ENCODE measurements around the gene GGA1.

DNA sequence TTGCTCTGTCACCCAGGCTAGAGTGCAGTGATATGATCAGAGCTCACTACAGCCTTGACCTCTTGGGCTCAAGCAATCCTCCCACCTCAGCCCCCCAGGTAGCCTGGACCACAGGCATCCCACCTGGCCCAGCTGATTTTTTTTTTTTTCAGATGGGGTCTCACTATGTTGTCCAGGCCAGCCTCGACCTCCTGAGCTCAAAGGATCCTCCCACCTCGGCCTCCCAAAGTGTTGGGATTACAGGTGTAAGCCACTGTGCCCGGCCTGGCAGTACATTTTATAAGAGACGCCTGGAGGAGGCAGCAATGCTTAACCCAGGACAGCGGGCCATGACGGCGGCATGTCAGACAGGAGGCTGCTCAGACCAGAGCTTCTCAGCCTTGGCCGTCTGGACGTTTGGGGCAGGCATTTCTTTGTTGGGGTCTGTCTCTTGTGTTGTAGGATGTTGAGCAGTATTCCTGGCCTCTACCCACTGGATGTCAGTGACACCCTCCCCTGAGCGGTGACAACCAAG lies 33.1 kb upstream of the GGA1 start:
- no peak for TF ChIP-seq YY1 (IDR thresholded peaks at IDR 0.05; ENCODE audit: low read depth)
- TF ChIP-seq, protein P1, sequence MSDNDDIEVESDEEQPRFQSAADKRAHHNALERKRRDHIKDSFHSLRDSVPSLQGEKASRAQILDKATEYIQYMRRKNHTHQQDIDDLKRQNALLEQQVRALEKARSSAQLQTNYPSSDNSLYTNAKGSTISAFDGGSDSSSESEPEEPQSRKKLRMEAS (IDR thresholded peaks at IDR 0.05): no peak
- no peak for TF ChIP-seq CREB1 (IDR thresholded peaks at IDR 0.05; ENCODE audit: low read depth)
- TF ChIP-seq CEBPB (IDR thresholded peaks at IDR 0.05): no peak
- no peak for TF ChIP-seq TEAD4 (IDR thresholded peaks at IDR 0.05)
- TF ChIP-seq, protein P2, sequence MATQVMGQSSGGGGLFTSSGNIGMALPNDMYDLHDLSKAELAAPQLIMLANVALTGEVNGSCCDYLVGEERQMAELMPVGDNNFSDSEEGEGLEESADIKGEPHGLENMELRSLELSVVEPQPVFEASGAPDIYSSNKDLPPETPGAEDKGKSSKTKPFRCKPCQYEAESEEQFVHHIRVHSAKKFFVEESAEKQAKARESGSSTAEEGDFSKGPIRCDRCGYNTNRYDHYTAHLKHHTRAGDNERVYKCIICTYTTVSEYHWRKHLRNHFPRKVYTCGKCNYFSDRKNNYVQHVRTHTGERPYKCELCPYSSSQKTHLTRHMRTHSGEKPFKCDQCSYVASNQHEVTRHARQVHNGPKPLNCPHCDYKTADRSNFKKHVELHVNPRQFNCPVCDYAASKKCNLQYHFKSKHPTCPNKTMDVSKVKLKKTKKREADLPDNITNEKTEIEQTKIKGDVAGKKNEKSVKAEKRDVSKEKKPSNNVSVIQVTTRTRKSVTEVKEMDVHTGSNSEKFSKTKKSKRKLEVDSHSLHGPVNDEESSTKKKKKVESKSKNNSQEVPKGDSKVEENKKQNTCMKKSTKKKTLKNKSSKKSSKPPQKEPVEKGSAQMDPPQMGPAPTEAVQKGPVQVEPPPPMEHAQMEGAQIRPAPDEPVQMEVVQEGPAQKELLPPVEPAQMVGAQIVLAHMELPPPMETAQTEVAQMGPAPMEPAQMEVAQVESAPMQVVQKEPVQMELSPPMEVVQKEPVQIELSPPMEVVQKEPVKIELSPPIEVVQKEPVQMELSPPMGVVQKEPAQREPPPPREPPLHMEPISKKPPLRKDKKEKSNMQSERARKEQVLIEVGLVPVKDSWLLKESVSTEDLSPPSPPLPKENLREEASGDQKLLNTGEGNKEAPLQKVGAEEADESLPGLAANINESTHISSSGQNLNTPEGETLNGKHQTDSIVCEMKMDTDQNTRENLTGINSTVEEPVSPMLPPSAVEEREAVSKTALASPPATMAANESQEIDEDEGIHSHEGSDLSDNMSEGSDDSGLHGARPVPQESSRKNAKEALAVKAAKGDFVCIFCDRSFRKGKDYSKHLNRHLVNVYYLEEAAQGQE (IDR thresholded peaks at IDR 0.05; ENCODE audit: low read depth): no peak
- no peak for TF ChIP-seq TCF12 (IDR thresholded peaks at IDR 0.05; ENCODE audit: low read depth)
- TF ChIP-seq FOXM1 (IDR thresholded peaks at IDR 0.05; ENCODE audit: borderline replicate concordance, low read depth): no peak
- no peak for TF ChIP-seq TAF1 (IDR thresholded peaks at IDR 0.05; ENCODE audit: low read depth)
- TF ChIP-seq EP300 (IDR thresholded peaks at IDR 0.05; ENCODE audit: borderline replicate concordance): no peak
- no peak for TF ChIP-seq RAD21 (IDR thresholded peaks at IDR 0.05; ENCODE audit: low read depth)
